Uterus (tissue), 2 donors: ENCODE measurements around the gene FILIP1.

Experiments
- POLR2A ChIP-seq, 2 donors: fragments of 450-650 bp; IDR thresholded peaks; one replicate each; pipeline ENCODE4 v1.6.1; 2016; ENCODE audit warnings: antibody characterized with exemption in 2 of 2, mild to moderate bottlenecking in 1 of 2, moderate library complexity in 1 of 2
- TF ChIP-seq, protein P1 (sequence below), 4 experiments: fragments of 200-600 bp in 2 of 4; fragments of 450-650 bp in 2 of 4; sonication (generic) in 2 of 4; IDR thresholded peaks; one replicate each; pipeline ENCODE4 v1.5.1; 2016 to 2019; ENCODE audit warnings: antibody characterized with exemption in 4 of 4, mild to moderate bottlenecking in 2 of 4, moderate library complexity in 1 of 4

DNA sequence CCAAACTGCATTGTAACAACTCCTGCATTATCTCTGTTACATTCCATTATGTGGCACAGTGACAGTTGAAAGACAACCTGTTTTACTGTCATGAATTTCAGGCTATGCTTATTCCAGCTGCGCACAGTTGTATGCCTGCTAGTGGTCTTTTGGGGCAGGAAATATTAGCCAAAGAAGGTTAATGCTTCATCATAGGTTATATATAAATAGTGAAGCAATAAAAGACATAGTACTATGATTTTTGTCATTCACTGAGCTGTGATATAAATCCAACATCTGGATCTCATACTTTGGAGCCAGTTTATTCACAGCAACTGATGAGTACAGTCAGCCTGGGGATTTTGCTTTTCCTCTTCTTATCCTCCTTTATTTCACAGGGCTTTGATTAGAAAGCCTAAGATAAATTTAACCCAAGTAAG, 55.6 kb downstream of the FILIP1 start:
- no peak for TF ChIP-seq POLR2A (IDR thresholded peaks at IDR 0.05)
- TF ChIP-seq, protein P1, sequence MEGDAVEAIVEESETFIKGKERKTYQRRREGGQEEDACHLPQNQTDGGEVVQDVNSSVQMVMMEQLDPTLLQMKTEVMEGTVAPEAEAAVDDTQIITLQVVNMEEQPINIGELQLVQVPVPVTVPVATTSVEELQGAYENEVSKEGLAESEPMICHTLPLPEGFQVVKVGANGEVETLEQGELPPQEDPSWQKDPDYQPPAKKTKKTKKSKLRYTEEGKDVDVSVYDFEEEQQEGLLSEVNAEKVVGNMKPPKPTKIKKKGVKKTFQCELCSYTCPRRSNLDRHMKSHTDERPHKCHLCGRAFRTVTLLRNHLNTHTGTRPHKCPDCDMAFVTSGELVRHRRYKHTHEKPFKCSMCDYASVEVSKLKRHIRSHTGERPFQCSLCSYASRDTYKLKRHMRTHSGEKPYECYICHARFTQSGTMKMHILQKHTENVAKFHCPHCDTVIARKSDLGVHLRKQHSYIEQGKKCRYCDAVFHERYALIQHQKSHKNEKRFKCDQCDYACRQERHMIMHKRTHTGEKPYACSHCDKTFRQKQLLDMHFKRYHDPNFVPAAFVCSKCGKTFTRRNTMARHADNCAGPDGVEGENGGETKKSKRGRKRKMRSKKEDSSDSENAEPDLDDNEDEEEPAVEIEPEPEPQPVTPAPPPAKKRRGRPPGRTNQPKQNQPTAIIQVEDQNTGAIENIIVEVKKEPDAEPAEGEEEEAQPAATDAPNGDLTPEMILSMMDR (IDR thresholded peaks at IDR 0.05), result no peak
